Measurements from ENCODE around the gene SRSF2. TPM values are rescaled to one million over a fixed set of nuclear protein-coding genes. Genes with fewer than 3 reads are reported as not detected.
"Not testable (repeated sequence)": the region's sequence is repeated elsewhere in the genome, so short reads cannot be mapped to it uniquely, and the experiment has no call there.

SRSF2 gene
- total and polyA plus RNA-seq, 7 donors: 57.9 to 135 (median 108) TPM

DNA sequence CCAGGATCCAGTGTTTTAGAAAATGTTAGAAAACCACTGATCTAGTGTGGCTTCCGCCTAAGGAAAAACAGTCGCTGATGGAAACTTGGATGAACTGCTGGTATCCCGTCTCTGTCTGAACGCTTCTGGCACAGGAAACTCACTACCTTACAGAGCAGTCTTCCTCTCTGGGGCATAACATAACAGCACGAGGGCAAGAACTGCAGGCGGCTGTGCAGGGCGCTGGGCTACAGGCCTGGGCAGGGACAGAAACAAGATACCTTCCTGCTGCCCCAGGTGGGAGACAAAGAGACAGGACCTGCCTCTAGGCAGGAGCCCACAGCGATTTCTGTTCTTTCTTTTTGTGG is 36.9 kb downstream of the SRSF2 start:
- H3K4me3 ChIP-seq: peak overlapping the region; percentile 66
- intact Hi-C loops (cut with DNase I): no loop called here
- WGBS, 3 donors: 13 to 18% (median 13%) methylated on average over 8 of the region's 8 CpGs
- no peaks in the 10 kb centered on the region for H3K36me3 ChIP-seq (ENCODE audit: insufficient read depth in 1 of 2, low read depth in 1 of 2)
- ATAC-seq (peak; percentile 51 to 73 (median 64)), DNase-seq (no peak)
- H3K27me3 ChIP-seq (ENCODE audit: insufficient read depth in 3 of 3, low read length in 2 of 3): no peaks in the 10 kb centered on the region
- H3K4me1 ChIP-seq: peaks cover 52% of the 10 kb centered on the region
- H3K9me3 ChIP-seq: no peaks in the 10 kb centered on the region
- TF ChIP-seq, protein P1, sequence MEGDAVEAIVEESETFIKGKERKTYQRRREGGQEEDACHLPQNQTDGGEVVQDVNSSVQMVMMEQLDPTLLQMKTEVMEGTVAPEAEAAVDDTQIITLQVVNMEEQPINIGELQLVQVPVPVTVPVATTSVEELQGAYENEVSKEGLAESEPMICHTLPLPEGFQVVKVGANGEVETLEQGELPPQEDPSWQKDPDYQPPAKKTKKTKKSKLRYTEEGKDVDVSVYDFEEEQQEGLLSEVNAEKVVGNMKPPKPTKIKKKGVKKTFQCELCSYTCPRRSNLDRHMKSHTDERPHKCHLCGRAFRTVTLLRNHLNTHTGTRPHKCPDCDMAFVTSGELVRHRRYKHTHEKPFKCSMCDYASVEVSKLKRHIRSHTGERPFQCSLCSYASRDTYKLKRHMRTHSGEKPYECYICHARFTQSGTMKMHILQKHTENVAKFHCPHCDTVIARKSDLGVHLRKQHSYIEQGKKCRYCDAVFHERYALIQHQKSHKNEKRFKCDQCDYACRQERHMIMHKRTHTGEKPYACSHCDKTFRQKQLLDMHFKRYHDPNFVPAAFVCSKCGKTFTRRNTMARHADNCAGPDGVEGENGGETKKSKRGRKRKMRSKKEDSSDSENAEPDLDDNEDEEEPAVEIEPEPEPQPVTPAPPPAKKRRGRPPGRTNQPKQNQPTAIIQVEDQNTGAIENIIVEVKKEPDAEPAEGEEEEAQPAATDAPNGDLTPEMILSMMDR (IDR thresholded peaks at IDR 0.05): no peak
- H3K27ac ChIP-seq: peak overlapping the region; percentile 97

DNA sequence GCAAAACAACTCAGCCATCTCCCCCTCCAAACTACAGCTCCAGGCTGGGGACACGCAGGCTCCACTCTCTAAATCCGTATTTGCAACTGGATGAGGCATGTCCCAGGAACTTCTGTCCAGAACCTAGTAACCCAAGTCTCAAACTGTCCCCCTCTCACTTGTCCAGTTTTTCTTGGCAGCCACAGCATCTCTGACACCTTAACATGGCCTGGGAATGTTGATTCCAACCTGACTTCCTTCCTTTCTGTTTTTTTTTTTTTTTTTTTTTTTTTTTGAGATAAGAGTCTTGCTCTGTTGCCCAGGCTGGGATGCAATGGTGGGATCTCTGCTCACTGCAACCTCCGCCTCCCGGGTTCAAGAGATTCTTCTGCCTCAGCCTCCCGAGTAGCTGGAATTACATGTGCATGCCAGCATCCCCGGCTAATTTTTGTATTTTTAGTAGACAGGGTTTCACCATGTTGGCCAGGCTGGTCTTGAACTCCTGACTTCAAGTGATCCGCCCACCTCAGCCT is 38.6 kb downstream of the SRSF2 start:
- WGBS, 3 donors: 62 to 90% (median 72%) methylated on average over 7 of the region's 7 CpGs
- H3K9me3 ChIP-seq; H3K36me3 ChIP-seq (ENCODE audit: insufficient read depth in 1 of 2, low read depth in 1 of 2); H3K27me3 ChIP-seq (ENCODE audit: insufficient read depth in 3 of 3, low read length in 2 of 3); intact Hi-C loops (cut with DNase I); H3K4me3 ChIP-seq; DNase-seq; ATAC-seq: not testable (repeated sequence)
- H3K27ac ChIP-seq: peak overlapping the region; percentile 97
- H3K4me1 ChIP-seq: peaks cover 52% of the 10 kb centered on the region

DNA sequence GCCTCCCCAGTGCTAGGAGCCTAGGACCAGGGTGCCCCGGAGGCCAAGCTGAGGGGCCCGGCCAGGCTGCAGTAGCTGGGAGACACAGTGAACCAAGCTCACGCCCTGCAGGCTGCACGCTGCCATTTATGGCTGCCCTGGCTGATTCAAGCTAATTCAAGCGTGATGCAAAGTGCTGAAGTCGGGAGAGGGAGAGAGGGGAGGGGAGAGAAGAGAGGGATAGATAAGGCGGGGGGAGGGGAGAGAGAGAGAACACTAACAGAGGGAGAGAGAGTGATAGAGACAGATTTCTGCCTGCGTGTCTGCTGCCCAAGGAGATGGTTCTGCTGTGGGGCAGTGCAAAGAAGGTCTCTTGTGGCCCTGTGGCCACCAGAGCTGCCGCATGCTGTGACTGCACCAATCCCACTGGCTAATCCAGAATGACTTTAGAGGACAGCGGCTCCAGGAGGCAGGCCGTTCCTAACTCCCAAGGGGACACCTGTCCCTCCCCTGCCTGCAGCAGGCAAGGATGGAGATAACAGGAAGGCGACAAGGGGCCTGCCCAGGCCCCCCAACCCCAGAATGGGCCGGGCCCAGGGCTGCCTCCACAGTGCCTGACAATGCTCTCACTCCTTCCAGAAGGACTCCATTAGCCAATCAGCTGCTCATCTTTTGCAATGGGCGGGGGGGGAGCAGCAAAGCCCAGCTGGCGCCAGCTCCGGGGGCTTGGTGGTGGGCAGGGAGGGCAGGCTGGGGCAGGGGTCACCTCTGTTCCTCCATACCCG is 39.2 kb downstream of the SRSF2 start:
- no peak overlapping the region for H3K4me3 ChIP-seq
- H3K4me1 ChIP-seq: peaks cover 52% of the 10 kb centered on the region

DNA sequence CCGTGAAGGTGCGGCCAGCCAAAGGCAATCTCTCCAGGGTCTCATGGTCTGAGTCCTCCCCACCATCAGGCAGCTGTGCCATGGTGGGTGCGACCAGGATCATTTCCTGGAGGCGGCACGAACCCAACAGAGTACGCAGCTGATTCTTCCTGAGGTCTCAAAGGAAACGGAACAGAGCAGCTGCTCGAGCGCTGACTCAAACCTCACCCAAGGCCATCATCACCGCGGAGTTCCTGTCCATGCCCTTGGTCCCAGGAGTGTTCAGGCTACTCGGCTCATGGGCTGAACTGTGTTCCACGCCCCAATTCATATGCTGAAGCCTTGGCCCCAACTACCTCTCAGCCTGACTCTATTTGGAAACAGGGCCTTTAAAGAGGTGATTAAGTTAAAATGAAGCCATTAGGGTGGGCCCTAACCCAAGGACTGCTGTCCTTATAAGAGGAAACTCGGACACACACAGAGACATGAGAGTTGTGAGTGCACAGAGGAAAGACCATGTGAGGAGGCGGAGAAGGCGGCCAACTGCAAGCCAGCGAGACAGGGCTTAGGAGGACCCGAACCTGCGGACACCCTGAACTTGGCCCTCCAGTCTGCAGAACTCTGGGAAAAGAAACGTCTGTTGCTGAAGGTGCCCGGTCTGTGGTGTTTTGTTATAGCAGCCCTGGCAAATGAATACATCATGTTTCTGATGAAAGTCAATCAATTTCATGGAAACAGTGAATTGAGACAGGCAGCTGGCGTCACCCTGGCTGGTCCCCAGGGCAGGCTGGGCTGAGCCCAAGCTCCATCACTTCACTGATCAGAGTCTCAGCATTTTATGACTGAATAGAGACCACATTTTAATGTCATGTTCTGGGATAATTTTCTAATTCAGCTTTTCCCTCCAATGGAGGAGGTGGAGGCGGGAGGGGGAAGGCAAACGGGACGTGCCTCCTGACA is 40.1 kb downstream of the SRSF2 start:
- DNase-seq (peak; percentile 82 to 88), ATAC-seq (peak in 3 of 4 donors; percentile 17 to 38 (median 22))
- Histone ChIP-seq H3K36me3 (ENCODE audit: insufficient read depth in 1 of 2, low read depth in 1 of 2) (no peaks in the 10 kb centered on the region), H3K4me1 (peaks cover 50% of the 10 kb centered on the region), H3K9me3 (no peaks in the 10 kb centered on the region), H3K27ac (peak overlapping the region; percentile 97), H3K27me3 (ENCODE audit: insufficient read depth in 3 of 3, low read length in 2 of 3) (no peaks in the 10 kb centered on the region), H3K4me3 (no peak overlapping the region)
- WGBS, 3 donors: 51 to 65% (median 55%) methylated on average over 25 of the region's 25 CpGs
- intact Hi-C loops (cut with DNase I): no loop called here
- TF ChIP-seq, protein P1 (IDR thresholded peaks at IDR 0.05): no peak

More for the DNA sequence above, 39.2 kb downstream of the SRSF2 start:
- intact Hi-C loops (cut with DNase I): no loop called here
- H3K36me3 ChIP-seq (ENCODE audit: insufficient read depth in 1 of 2, low read depth in 1 of 2): no peaks in the 10 kb centered on the region
- no peak for DNase-seq
- 49 to 60% (median 51%) methylated on average over 17 of the region's 17 CpGs for WGBS, 3 donors
- TF ChIP-seq, protein P1 (IDR thresholded peaks at IDR 0.05): no peak
- H3K9me3 ChIP-seq: no peaks in the 10 kb centered on the region
- ATAC-seq: no peak
- no peaks in the 10 kb centered on the region for H3K27me3 ChIP-seq (ENCODE audit: insufficient read depth in 3 of 3, low read length in 2 of 3)
- H3K27ac ChIP-seq: peak overlapping the region; percentile 97
